K562 (cell line): ENCODE results near the gene RNF32. TPM values are rescaled to one million over a fixed set of nuclear protein-coding genes. Genes with fewer than 3 reads are reported as not detected.

ENCODE experiments used
- C11orf30 ChIP-seq: fragments of 450-650 bp; IDR thresholded peaks from 2 replicates; pipeline ENCODE4 v1.6.1; 2016; ENCODE audit warnings: low read depth, mild to moderate bottlenecking
- CTBP1 ChIP-seq: fragments of 450-650 bp; IDR thresholded peaks from 2 replicates; pipeline ENCODE4 v1.6.1; 2016; ENCODE audit warnings: borderline replicate concordance
- HDAC8 ChIP-seq: fragments of 450-650 bp; IDR thresholded peaks from 2 replicates; pipeline ENCODE4 v1.6.1; 2016; ENCODE audit warnings: mild to moderate bottlenecking, missing genetic modification characterization, moderate library complexity, missing compliant biosample characterization
- IRF2 ChIP-seq: sonication (generic); formaldehyde crosslinking; IDR thresholded peaks from 2 replicates; pipeline ENCODE4 v1.8.1; 2022; ENCODE audit warnings: mild to moderate bottlenecking, missing genetic modification reagents
- LARP7 ChIP-seq: fragments of 450-650 bp; IDR thresholded peaks from 2 replicates; pipeline ENCODE4 v1.6.1; 2016
- MBD1 ChIP-seq: fragments of 250-450 bp; sonication (Bioruptor Pico); IDR thresholded peaks from 2 replicates; pipeline ENCODE4 v1.8.0; 2022; ENCODE audit warnings: inconsistent platforms
- NFE2 ChIP-seq: IDR thresholded peaks from 2 replicates; pipeline ENCODE4 v1.6.1; 2014; ENCODE audit warnings: antibody characterized with exemption, low read depth
- POLR2AphosphoS2 ChIP-seq: IDR thresholded peaks from 2 replicates; pipeline ENCODE4 v1.6.1; 2012; ENCODE audit warnings: low read length, improper control_type of control experiment
- POLR2B ChIP-seq: fragments of 450-650 bp; IDR thresholded peaks from 2 replicates; pipeline ENCODE4 v1.6.1; 2018; ENCODE audit warnings: low read depth; ENCODE audit not compliant: partially characterized antibody
- RBBP5 ChIP-seq: fragments of 200-600 bp; sonication (generic); IDR thresholded peaks from 2 replicates; pipeline ENCODE4 v1.6.1; 2012; ENCODE audit warnings: borderline replicate concordance, mild to moderate bottlenecking, low read length, control low read depth, inconsistent platforms; ENCODE audit not compliant: insufficient read depth, poor library complexity, severe bottlenecking
- RCOR1 ChIP-seq, 2 experiments: IDR thresholded peaks; 2 replicates each; pipeline ENCODE4 v1.6.1; 2012; ENCODE audit warnings: low read depth in 2 of 2, low read length in 2 of 2, borderline replicate concordance in 1 of 2, improper control_type of control experiment in 1 of 2
- SMARCC2 ChIP-seq: fragments of 450-650 bp; IDR thresholded peaks from 2 replicates; pipeline ENCODE4 v1.6.1; 2017; ENCODE audit warnings: antibody characterized with exemption, moderate library complexity, mild to moderate bottlenecking, low read depth
- SNAPC5 ChIP-seq: fragments of 250-450 bp; sonication (Bioruptor Pico); IDR thresholded peaks from 2 replicates; pipeline ENCODE4 v1.8.0; 2021; ENCODE audit warnings: moderate library complexity, mild to moderate bottlenecking, inconsistent platforms
- SNRNP70 ChIP-seq: fragments of 200-400 bp; formaldehyde crosslinking; optimal IDR thresholded peaks from 2 replicates; pipeline ENCODE3; 2017; ENCODE audit warnings: low read depth, low read length
- TAF1 ChIP-seq: IDR thresholded peaks from 2 replicates; pipeline ENCODE4 v1.6.1; 2011; ENCODE audit warnings: mild to moderate bottlenecking, low read length, moderate library complexity; ENCODE audit not compliant: insufficient read depth, control insufficient read depth, severe bottlenecking; ENCODE audit errors: extremely low read depth
- TAL1 ChIP-seq: fragments of 450-650 bp; IDR thresholded peaks from 2 replicates; pipeline ENCODE4 v1.6.1; 2016; ENCODE audit warnings: mild to moderate bottlenecking
- TBL1XR1 ChIP-seq, 2 experiments: IDR thresholded peaks; 2 replicates each; pipeline ENCODE4 v1.6.1; 2012; ENCODE audit warnings: improper control_type of control experiment in 2 of 2, low read length in 2 of 2, mild to moderate bottlenecking in 1 of 2
- U2AF2 ChIP-seq: fragments of 200-400 bp; formaldehyde crosslinking; optimal IDR thresholded peaks from 2 replicates; pipeline ENCODE3; 2017; ENCODE audit warnings: low read depth, mild to moderate bottlenecking, low read length
- ZNF146 ChIP-seq: IDR thresholded peaks from one replicate; pipeline ENCODE4 v1.6.1; 2018; ENCODE audit warnings: missing compliant biosample characterization; ENCODE audit not compliant: unreplicated experiment
- ZNF764 ChIP-seq: fragments of 250-450 bp; sonication (Bioruptor Pico); IDR thresholded peaks from 2 replicates; pipeline ENCODE4 v1.4.0; 2020; ENCODE audit warnings: low read depth, mild to moderate bottlenecking, moderate library complexity
- ZNF780A ChIP-seq: fragments of 250-450 bp; sonication (Bioruptor Pico); IDR thresholded peaks from 2 replicates; pipeline ENCODE4 v1.5.0; 2021; ENCODE audit warnings: mild to moderate bottlenecking
- polyA plus RNA-seq, 8 experiments: library from polyadenylated mRNA; depleted of rRNA in 4 of 8; stranded (reverse) in 5 of 8; unstranded in 3 of 8; fragments of >200 nt; fragmentation: Nextera tagmentation in 2 of 8; fragmentation: Illumina TruSeq in 1 of 8; extraction: Ambion mirVana in 2 of 8; extraction: Trizol in 1 of 8; gene quantifications; 2 replicates each; pipeline versions ENCODE4 v1.2.1 to v1.2.3, GENCODE V29; 2011 to 2014; ENCODE audit warnings: inconsistent platforms in 1 of 8, missing spikeins in 1 of 8
- total RNA-seq, 7 experiments: library from RNA; depleted of rRNA in 6 of 7; stranded (reverse); fragments of >200 nt in 6 of 7; fragmentation: Illumina TruSeq in 2 of 7; extraction: Trizol in 2 of 7; gene quantifications; 2 replicates each; pipeline versions ENCODE4 v1.2.1 to v1.2.3, GENCODE V29; 2011 to 2021; ENCODE audit warnings: low replicate concordance in 1 of 7
- TF ChIP-seq, protein P1 (sequence below), 2 experiments: fragments of 450-650 bp in 1 of 2; IDR thresholded peaks; 2 replicates each; pipeline ENCODE4 v1.6.1; 2011 to 2017; ENCODE audit warnings: low read depth in 2 of 2, antibody characterized with exemption in 1 of 2, borderline replicate concordance in 1 of 2, low read length in 1 of 2, mild to moderate bottlenecking in 1 of 2, mixed read lengths in 1 of 2; ENCODE audit not compliant: control insufficient read depth in 1 of 2
- TF ChIP-seq, protein P2 (sequence below): IDR thresholded peaks from 3 replicates; pipeline ENCODE4 v1.6.1; 2011; ENCODE audit warnings: borderline replicate concordance, mild to moderate bottlenecking; ENCODE audit not compliant: insufficient read length, insufficient read depth

Gene RNF32
- total and polyA plus RNA-seq, 9 of the 15 experiments (the other 6 are each of a cell fraction or from before 2014, with no cell fraction given): 2.6 to 7.0 (median 4.6) TPM

GRCh38 chr7:156640949-156641485 lies 443 bp downstream of the RNF32 start (continued):
- TF ChIP-seq C11orf30: no peak
- no peak for TF ChIP-seq SMARCC2
- no peak for TF ChIP-seq ZNF764
- 0 out of 4 replicates have a peak, but pooled peaks of 1 of the 2 experiments have one; percentile 19 for TF ChIP-seq RCOR1 (IDR thresholded peaks at IDR 0.05; ENCODE audit: borderline replicate concordance in 1 of 2, low read depth in 2 of 2, low read length in 2 of 2)
- TF ChIP-seq TAL1: no peak; the same call in 1 of the 2 replicates
- peak; percentile 6; the same call in 1 of the 2 replicates for TF ChIP-seq CTBP1
- peak; percentile 49 for TF ChIP-seq RBBP5
- TF ChIP-seq SNAPC5: no peak
- TF ChIP-seq TBL1XR1 (IDR thresholded peaks at IDR 0.05; ENCODE audit: low read length in 2 of 2): 0 out of 4 replicates have a peak, but pooled peaks of 1 of the 2 experiments have one; percentile 4
- no peak for TF ChIP-seq MBD1
- no peak for TF ChIP-seq HDAC8 (tag)
- TF ChIP-seq U2AF2: no peak
- no peak for TF ChIP-seq NFE2
- no peak for TF ChIP-seq IRF2 (CRISPR knock-in tag)
- TF ChIP-seq POLR2AphosphoS2: peak; percentile 28; the same call in 1 of the 2 replicates
- TF ChIP-seq SNRNP70: no peak
- no peak for TF ChIP-seq TAF1
- TF ChIP-seq LARP7: no peak
- no peak for TF ChIP-seq ZNF146 (CRISPR knock-in tag)
- TF ChIP-seq, protein P1, sequence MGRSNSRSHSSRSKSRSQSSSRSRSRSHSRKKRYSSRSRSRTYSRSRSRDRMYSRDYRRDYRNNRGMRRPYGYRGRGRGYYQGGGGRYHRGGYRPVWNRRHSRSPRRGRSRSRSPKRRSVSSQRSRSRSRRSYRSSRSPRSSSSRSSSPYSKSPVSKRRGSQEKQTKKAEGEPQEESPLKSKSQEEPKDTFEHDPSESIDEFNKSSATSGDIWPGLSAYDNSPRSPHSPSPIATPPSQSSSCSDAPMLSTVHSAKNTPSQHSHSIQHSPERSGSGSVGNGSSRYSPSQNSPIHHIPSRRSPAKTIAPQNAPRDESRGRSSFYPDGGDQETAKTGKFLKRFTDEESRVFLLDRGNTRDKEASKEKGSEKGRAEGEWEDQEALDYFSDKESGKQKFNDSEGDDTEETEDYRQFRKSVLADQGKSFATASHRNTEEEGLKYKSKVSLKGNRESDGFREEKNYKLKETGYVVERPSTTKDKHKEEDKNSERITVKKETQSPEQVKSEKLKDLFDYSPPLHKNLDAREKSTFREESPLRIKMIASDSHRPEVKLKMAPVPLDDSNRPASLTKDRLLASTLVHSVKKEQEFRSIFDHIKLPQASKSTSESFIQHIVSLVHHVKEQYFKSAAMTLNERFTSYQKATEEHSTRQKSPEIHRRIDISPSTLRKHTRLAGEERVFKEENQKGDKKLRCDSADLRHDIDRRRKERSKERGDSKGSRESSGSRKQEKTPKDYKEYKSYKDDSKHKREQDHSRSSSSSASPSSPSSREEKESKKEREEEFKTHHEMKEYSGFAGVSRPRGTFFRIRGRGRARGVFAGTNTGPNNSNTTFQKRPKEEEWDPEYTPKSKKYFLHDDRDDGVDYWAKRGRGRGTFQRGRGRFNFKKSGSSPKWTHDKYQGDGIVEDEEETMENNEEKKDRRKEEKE (IDR thresholded peaks at IDR 0.05; ENCODE audit: borderline replicate concordance in 1 of 2, control insufficient read depth in 1 of 2, low read depth in 2 of 2, low read length in 1 of 2): no peak
- no peak for TF ChIP-seq POLR2B
- TF ChIP-seq, protein P2, sequence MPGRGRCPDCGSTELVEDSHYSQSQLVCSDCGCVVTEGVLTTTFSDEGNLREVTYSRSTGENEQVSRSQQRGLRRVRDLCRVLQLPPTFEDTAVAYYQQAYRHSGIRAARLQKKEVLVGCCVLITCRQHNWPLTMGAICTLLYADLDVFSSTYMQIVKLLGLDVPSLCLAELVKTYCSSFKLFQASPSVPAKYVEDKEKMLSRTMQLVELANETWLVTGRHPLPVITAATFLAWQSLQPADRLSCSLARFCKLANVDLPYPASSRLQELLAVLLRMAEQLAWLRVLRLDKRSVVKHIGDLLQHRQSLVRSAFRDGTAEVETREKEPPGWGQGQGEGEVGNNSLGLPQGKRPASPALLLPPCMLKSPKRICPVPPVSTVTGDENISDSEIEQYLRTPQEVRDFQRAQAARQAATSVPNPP: no peak
- no peak for TF ChIP-seq ZNF780A (CRISPR knock-in tag)
